GM19463 (cell line): ENCODE measurements around the gene SH3TC1.

Source experiments
- ATAC-seq: cut with Tn5 transposase; IDR thresholded peaks from one replicate; pipeline ENCODE4 v1.9.1; 2021; ENCODE audit warnings: mild to moderate bottlenecking, moderate library complexity; ENCODE audit not compliant: unreplicated experiment

The SH3TC1 gene

DNA sequence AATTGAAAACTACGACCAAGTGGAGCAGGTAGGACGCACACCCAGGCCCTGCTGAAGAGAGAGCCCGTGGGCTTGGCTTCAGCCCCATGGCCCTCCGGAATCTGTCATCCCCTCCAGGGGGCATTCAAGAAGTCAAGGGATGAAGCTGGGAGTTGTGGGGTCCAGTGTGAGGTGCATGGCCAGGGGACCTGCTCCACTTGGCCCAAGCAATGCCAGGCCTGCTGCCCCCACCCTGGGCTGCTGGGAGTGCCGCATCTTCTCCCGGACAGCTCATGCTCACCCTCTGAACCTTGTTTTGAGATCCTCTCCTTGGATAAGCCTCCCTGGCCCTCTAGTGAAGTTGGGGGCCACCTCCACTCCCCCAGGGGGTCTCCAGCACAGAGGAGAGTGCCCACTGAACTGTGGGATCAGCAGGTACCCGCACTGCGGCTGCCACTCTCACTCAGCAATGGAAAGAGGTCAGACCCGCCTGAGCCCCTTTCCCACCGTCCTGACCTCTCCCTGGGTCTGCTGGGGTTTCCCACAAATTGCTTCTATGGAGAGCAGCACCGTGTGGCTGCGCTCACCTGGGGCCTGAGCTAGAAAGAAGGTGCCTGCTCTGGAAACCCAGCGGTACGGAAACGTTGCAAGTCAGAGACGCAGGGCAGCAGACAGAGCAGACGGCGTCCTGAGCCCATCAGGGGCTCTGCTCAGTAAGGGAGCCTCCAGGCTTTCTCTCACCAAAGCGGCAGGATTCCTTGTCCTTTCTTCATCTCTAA is 35.5 kb upstream of the SH3TC1 start:
- ATAC-seq: no peak

DNA sequence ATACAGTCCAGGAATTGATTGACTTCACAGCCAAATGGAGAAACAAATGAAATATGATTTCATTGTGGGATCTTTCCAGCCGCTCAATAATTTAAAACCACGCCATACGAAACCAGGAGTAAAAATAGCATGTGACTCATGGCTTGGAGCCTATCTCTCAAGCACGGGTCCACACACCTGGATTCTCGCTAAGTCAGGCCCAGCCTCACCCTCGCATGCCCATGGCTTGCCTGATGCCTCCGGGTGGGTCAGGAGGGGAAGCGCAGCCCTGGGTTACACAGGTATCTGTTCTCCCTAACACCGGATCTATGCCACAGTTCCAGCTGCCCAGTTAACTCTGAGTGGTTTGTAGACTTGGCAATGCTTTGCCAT is 34.9 kb upstream of the SH3TC1 start:
- no peak for ATAC-seq

DNA sequence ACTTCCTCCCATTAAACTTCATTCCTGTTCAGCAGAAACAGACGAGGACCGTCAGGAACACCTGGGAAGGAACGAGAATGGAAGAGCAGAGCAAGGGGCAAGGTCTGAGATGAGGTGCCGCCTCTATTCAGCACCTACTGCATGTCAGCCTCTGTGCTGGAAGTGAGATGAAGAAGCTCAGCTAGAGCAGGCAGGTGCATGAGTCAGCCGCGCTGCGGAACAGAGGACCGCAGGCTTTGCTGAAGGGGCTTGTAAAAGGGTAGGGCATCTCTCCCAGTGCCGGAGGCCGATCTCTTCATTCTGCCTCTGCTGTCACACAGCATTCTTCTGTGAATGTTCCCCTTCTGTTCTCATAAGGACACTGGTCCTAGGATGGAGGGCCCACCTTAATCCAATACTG is 34.4 kb upstream of the SH3TC1 start:
- ATAC-seq: no peak

DNA sequence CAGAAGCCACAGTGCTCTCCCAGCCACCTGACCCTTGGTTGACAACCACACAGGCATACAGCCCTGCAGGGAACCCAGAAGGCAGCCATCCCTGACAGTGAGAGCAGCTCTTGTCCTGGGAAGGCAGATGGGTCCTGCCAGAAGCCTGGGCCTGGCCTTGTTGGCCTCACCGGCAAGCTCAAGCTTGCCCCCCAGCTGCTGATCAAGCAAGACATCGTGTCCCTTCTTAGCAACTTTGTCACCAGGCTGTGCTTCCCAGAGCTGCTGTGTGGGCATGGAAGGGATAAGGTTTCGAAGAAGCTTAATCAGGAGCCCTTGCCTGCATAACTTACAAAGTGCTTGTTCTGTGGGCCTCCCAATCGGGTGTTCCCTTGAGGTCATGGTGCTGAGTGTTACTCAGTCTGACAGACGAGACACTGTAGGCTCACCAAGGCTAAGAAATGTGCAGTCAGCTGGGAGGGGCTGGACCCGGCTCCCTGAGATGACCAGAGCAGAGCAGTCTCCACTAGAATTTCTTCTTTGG is 33.7 kb upstream of the SH3TC1 start:
- no peak for ATAC-seq

DNA sequence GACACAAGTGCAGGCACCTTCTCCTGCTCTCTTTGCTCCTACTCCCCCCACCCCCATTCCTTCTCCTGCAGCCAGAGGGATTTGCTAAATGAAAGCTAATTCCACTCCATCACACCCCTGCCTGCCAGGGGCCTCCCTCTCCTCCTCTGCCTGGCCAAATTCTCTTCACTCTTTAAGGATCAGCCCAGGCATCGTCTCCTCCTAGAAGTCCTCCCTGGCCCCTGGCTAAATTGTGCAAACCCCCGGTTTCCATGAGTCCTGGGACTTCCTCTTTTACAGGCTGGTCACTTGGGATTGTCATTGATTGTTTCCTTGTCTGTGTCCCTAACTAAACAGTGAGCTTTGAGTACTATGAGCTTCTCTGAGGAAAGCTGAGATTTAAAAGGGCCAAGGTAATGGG is 31.8 kb upstream of the SH3TC1 start:
- no peak for ATAC-seq

DNA sequence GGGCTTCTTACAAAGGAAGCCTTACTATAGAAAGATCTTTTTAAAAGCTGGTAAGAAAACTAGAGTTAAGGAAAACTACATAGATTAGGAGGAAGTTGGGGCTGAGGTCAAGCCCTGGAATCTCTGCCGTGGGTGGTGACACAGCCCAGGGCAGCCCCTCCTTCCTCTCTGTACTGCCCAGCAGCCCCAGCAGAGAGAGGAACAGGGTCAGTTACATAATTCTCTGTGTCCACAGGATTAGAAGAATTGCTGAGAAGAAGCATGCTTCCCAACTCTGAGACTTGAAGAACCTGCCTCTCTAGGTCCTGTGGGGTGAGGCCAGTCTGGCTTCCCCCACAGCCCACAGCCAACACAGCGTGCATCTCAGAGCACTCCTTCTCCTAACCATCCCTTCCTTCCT is 31.3 kb upstream of the SH3TC1 start:
- ATAC-seq: no peak

DNA sequence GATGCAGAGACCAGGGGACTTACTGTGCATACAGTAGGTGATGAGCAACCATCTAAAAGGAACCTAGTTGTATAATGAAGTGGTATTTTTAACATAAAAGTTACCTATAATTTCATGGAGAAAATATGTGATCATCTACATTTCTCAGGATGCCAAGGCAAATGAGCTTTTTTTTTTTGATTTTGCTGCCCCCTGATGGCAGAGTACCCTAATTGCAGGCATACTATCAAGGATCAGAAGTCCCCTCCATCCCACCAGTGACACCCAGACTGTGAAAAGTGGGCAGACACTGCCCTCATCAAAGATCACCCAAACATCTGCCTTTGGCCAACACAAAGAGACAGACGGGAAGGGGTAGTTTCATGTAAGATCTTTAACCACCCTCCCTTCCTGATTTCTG is 30.9 kb upstream of the SH3TC1 start:
- no peak for ATAC-seq

DNA sequence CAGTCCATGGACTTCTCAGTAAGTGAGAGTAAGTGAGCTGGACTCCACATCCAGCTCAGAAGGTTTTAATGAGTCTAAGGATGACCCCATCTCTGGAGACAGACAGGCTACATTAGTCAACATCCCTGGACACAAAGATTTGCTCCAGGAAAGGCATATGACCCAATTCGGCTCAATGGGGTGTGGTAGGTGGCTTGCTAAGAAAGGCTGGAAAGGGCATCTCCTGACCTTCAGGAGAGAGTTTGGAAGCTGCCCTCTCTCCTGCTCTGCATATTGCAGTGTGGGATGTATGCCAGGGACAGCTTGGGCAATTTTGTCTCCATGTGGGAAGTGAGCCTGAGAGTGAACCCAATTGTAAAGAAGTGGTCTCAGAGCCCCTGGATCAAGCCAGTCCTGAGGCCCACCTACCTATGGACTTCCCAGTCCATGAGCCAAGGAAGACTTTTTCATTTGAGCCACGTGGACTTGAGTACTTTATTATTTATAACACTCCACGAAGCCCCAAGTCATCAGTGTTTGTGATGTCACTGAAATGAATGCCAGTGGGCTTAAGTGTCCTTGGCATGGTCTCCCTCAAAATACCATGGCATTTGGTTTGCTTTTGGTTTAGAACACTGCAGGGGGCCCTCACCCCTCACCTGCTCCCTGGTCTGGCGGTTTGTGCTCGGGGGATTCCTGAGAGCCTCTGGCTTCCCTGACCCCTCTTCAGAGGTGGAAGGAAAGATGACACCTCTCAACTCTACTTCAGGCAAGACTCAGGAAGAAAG is 30.1 kb upstream of the SH3TC1 start:
- ATAC-seq: no peak

DNA sequence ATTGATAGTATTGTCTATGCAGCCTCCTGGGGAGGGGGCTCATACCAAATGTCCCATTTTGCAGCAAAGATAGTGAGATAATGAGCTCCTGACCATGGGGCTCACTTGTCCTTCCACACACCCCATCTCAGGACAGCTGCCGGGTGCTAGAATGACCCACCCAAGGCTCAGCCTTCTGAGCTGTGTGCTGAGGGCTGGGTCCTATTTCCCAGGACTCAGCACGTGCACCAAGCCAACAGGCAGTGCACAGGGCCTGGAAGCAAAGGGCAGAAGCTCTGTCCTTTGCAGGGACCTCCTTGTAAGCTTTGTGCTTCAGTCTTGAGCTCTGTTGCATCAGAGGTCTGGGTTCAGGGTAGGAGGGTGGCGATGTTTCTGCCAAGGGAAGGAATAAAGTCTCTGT is 29.3 kb upstream of the SH3TC1 start:
- no peak for ATAC-seq

DNA sequence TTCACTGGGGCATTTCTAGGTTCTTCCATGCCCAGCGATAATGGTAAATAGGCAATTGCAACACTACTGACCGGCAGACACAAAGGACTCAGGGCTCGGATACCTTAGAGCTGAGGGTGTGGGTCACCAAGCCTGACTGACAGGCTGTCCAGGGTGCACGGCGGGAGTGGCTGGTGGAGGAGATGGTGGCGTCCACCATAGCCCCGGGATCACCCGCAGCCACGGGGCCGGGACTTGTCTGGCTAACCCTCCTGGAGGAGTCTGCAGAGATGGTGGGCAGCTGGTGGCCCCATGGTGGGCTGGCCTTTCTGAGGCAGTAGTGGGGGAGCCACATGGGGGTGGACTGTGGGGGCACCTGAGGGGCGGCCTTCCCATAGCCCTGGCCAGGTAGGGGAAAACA is 28.7 kb upstream of the SH3TC1 start:
- ATAC-seq: no peak

DNA sequence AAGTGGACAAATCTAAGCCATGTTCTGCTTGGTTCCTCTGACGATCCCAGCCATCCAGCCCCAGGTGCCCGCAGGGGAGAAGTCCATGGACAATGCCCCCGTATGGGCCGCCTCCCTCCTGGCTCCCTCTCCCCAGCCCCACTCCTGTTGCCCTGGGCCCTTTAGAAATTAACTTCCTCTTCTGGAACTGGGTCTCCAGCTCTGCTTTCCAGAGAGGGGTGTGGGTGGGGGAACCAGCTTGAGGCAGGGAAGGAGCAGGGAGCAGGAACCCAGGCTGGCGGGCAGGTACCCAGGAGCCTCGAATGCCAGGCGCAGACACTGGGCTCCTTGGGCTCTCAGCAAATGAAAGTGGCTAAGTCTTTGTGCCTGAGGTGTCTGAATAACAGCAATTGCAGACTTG is 27.8 kb upstream of the SH3TC1 start:
- ATAC-seq: no peak

DNA sequence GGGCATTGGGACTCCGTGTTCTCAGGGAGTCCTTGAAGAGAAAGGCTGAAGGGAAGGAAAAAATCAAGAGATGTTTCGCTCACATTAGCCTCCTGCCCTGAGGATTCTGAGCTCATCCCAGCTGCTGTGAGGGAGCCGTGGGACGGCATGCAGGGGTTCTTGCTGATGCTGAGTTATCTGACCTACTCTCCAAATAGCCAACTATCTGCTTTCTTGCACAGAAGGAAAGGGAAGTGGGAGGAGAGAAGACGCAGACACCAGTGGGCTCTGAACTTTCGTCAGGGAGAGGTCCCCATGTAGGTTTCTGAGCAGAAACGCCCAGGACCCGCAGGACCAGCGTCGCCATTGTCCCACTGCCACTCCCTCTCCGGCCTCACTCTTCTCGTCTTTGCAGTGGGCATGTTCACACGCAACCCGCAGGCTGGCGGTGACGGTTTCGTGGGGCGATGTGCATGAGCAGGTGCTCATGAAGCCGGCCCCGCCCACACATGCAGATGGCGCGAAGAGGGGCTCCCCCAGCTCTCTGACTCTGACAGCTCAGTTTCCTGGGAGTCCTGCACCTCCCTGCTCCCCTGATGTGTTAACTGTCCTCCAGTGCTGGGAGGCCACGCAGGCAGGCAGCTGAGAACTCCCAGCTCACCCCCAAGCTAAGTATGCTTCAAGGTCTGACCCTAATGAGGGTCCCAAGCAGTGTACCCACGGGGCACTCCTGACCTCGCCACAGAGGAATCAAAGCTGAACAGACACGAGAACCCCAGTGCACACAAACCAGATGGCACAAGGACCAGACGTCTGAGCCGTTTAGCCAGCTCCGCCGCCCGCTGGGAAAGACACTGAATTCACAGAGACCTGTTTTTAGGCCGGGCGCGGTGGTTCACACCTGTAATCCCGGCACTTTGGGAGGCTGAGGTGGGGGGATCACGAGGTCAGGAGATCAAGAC is 26.8 kb upstream of the SH3TC1 start:
- ATAC-seq: peak; percentile 79

DNA sequence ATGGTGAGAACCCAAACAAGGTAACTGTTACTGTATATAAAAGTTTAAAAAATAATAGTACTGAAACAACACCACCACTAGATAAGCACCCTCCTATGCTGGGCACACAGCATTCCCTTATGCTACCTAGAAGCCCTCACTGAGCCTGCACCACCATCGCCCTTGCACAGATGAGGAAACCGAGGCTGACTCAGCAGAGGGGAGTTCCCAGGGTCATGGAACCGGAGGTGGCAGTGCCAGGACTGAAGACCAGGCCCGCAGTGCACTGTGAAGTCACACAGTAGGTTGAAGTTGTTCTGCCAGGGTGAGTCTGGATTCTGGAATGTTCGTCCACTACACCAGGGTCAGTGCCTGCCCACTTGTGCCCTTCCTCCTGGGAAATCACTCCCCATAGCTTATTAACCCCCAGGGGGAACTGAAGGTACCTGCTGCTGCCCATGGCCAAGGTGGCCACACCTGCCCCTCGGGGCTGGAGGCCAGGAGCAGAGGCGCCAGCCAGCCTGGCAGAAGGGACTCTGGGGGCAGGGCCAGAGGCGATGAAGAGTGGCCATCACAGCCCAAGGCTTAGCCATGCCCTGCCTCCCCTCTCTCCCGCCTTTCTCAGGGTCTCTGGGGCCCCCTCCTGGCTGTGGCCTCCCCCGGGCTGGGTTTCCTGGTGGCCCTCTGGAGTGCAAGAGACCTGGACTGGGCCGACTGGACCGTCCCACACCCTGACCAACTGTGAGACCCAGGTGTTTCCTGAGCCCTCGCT is 25.4 kb upstream of the SH3TC1 start:
- ATAC-seq: no peak

DNA sequence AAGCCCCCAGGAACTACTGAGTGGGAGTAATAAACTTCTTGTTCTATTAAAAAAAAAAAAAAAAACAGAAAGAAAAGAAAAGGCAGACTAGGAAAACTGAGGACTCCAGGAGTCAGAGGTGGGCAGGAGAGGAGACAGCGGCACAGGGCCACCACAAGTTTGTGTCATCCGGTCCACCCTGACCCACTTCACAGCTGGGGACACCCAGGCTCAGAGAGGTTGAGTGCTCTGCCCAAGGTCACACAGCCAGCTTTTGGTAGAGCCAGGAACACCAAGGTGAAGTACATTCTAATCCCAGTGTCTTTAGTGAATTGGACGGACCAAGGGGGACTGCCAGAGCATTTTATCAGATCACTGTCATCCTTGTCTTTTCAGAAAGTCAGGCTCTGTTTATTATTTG is 24.1 kb upstream of the SH3TC1 start:
- ATAC-seq: no peak

DNA sequence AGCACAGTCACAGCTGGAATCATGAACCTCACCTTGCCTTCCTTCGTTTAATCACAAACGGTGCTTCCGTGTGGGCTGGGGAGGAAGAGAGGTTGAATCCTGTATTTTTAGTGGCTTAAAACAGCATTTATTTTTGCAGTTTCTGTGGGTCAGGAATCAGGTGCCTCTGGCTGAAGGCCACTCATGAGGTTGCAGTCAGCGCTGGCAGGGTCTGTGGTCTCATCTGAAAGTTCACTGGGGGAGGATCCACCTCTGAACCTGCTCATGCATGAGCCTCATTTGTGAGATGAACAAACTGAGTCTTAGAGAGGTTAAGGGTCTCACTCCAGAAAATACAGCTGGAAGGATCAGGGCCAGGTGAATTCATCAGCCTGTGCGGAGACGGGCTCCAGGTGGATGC is 23.4 kb upstream of the SH3TC1 start:
- no peak for ATAC-seq

DNA sequence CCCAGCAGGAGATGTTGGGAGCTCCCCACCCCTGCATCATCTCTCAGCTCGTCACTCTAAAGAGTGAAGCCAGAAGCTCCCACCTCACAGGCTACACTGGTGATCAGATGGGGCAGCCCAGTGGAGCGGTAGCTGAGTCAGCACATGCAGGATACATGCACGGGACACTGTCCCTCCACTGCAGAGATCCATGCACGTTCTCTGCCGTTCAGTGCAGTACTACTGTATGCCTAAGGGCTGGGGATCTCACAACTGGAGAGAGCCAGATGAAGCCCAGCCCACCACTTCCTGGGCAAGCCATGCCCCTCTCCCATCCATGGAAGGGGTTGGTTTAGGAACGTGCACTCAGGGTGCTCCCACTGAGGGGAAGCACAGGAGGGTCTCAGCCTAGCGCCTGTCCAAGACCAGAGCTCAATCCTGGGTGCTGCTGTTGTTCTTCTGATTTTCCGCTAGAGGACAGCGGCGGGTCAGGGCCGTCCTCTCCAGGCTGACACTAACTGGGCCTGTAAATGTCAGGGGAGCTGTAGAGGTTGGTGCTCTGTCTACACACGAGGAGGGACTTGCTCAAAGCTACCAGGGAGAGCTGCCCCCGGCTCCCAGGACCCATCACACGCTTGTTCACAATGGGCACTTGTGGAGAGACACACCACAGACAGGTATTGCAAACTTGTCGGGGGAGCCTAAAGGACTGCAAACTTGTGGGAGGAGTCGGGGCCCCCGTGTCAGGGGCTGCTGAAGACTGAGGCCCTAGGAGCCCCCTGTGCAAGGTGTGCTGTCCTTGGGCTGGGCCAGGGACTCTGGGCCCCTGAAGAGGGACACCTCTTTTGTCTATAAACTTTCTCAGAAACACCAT is 22.3 kb upstream of the SH3TC1 start:
- ATAC-seq: peak; percentile 59

DNA sequence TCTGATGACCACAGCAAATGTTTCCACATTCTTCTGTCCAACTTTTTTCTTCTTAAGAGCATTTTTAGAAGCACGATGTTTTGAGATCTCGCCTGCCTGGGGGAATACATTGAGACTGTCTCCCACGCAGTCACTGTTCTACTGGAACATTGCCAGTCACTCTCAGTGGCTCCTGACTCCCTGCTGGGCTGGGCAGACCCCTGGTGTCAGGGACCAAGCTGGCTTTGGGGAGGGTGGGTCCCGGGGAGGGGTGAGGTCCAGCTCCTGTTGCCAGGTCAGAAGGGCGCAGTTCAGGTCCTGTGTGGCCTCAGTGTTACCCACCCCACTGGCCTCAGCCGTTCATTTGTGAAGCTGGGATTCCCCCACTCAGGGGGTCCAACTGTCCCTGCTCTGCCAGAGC is 21.5 kb upstream of the SH3TC1 start:
- no peak for ATAC-seq

DNA sequence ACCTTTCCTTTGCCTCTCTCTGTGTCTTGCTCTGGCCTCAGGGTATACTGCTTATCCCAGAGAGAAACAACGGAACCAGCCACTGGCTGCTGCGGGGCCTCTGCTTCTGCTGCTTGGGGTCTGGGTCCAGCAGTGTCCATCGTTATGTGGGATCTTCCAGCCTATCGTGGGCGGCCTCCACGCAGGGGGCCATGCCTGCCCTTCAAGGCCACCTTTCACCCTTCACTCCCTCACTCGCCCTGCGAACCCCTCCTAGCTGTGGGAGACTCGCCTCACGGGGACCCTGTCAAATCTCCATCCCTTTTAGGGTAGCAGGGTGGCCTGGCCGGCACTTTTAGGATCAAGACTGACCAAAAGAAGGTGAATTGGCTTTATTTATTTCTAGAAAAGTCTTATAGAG is 21.1 kb upstream of the SH3TC1 start:
- ATAC-seq: no peak

DNA sequence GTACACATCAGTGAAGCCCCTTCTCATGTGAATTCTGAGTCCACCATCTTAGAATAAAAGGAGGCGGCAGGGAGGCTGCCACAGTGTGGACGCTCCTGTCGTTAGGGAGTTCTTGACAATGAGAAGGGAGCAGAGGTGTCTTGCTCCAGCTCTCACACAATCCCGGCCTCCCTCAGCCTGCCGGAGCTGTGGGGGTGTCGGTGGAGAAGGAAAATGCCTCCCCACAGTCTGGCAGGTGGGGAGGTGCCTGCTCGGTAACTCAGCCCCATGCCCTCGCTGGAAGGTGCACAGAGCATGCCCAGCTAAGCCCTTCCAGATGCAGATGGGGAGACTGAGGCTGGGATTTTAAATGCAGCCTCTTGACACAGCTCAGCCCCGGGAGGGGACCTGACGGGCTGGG is 20.0 kb upstream of the SH3TC1 start:
- ATAC-seq: no peak

DNA sequence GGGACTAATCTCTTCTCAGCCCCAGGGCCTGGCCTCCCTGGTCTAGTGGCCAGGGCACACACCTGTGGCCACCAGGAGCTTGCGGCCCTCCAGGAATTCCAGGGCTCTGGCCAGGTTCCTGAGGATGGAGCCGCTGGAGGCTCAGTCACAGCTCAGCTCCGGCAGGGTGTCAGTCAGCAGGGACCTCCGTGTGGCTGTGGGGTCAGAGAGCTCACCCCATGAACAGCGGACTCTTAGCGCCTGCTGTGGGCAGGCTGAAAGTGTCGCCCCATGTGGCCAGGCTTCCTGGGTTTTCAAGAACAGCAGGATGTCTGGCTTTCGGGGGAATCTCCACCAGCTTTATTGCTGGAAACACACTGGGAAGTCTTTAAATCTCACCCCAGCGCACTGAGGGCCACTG is 19.3 kb upstream of the SH3TC1 start:
- no peak for ATAC-seq
